H1 (cell line): ENCODE measurements around the gene MCF2L2. TPM values are rescaled to one million over a fixed set of nuclear protein-coding genes. Genes with fewer than 3 reads are reported as not detected.

ENCODE experiments used
- CTCF ChIA-PET: fragments of 300-600 bp; sonication (Branson Sonifier 250); formaldehyde crosslinking; loops from one replicate; lab custom pipeline; 2021; ENCODE audit not compliant: partially characterized antibody; lab: Charles Lee
- POLR2A ChIA-PET: fragments of 300-600 bp; sonication (Branson Sonifier 250); formaldehyde crosslinking; loops from one replicate; lab custom pipeline; 2021; ENCODE audit warnings: inconsistent platforms; ENCODE audit not compliant: partially characterized antibody; lab: Charles Lee
- DNase-seq, 2 experiments: peaks; one replicate each; pipeline versions ENCODE4 v3.0.0 to v3.0.0-alpha.2; 2010 to 2022; ENCODE audit warnings: low spot score in 2 of 2, low read depth in 1 of 2, mixed read lengths in 1 of 2
- FAIRE-seq: peaks from 2 replicates; lab custom pipeline; 2011; peaks lifted over from hg19 to GRCh38; lab: Jason Lieb, UNC
- H2AFZ ChIP-seq: 2 replicates; pipeline ENCODE4 v1.8.1; 2012; ENCODE audit warnings: low read length, inconsistent platforms
- H2AK5ac ChIP-seq: 2 replicates; pipeline ENCODE4 v1.6.1; 2013; ENCODE audit warnings: low read depth, low read length
- H2BK120ac ChIP-seq: replicated peaks from 2 replicates; pipeline ENCODE3; 2013; ENCODE audit warnings: low read depth, low read length, inconsistent platforms
- H2BK12ac ChIP-seq: 2 replicates; pipeline ENCODE4 v1.6.1; 2013; ENCODE audit warnings: low read depth, low read length
- H2BK15ac ChIP-seq: 2 replicates; pipeline ENCODE4 v1.6.1; 2013; ENCODE audit warnings: low read length
- H2BK20ac ChIP-seq: 2 replicates; pipeline ENCODE4 v1.6.1; 2013; ENCODE audit warnings: low read length
- H2BK5ac ChIP-seq: 2 replicates; pipeline ENCODE4 v1.6.1; 2013; ENCODE audit warnings: low read depth, low read length
- H3K14ac ChIP-seq: 2 replicates; pipeline ENCODE4 v1.6.1; 2013; ENCODE audit warnings: inconsistent platforms; ENCODE audit not compliant: insufficient read length
- H3K18ac ChIP-seq: 2 replicates; pipeline ENCODE4 v1.6.1; 2013; ENCODE audit warnings: low read length; ENCODE audit errors: extremely low read depth
- H3K23ac ChIP-seq: 2 replicates; pipeline ENCODE4 v1.6.1; 2013; ENCODE audit warnings: inconsistent platforms; ENCODE audit not compliant: insufficient read length
- H3K23me2 ChIP-seq: 2 replicates; pipeline ENCODE4 v1.6.1; 2013; ENCODE audit warnings: low read depth, low read length
- H3K27ac ChIP-seq: 2 replicates; pipeline ENCODE4 v1.6.1; 2011; ENCODE audit warnings: low read depth, low read length, inconsistent platforms
- H3K27me3 ChIP-seq, 4 experiments: replicated peaks in 1 of 4; 1 replicate in 1 of 4; 2 replicates in 3 of 4; pipeline versions ENCODE4 v1.6.1 to v1.8.1; 2011 to 2013; ENCODE audit warnings: low read length in 3 of 4, mild to moderate bottlenecking in 3 of 4, inconsistent platforms in 2 of 4, mixed read lengths in 2 of 4, moderate library complexity in 1 of 4; ENCODE audit not compliant: control insufficient read depth in 3 of 4, insufficient read depth in 3 of 4; ENCODE audit errors: extremely low read depth in 1 of 4
- H3K36me3 ChIP-seq, 4 experiments: 2 replicates each; pipeline versions ENCODE4 v1.6.1 to v1.8.1; 2011 to 2013; ENCODE audit warnings: mild to moderate bottlenecking in 4 of 4, low read length in 3 of 4, moderate library complexity in 2 of 4, control low read depth in 1 of 4, inconsistent platforms in 1 of 4; ENCODE audit not compliant: insufficient read depth in 4 of 4, control insufficient read depth in 2 of 4
- H3K4ac ChIP-seq: replicated peaks from 2 replicates; pipeline ENCODE3; 2013; ENCODE audit warnings: low read length, low read depth, mixed read lengths, inconsistent platforms; ENCODE audit not compliant: insufficient read length
- H3K4me1 ChIP-seq, 4 experiments: replicated peaks in 1 of 4; 1 replicate in 1 of 4; 2 replicates in 3 of 4; pipeline versions ENCODE4 v1.6.1 to v1.8.1; 2011 to 2013; ENCODE audit warnings: low read length in 3 of 4, inconsistent platforms in 2 of 4, mixed read lengths in 1 of 4; ENCODE audit not compliant: insufficient read depth in 4 of 4, control insufficient read depth in 3 of 4
- H3K4me2 ChIP-seq, 2 experiments: 2 replicates each; pipeline versions ENCODE4 v1.6.1 to v1.8.1; 2011 to 2013; ENCODE audit warnings: low read depth in 2 of 2, low read length in 2 of 2, control low read depth in 1 of 2, inconsistent platforms in 1 of 2, mild to moderate bottlenecking in 1 of 2; ENCODE audit not compliant: insufficient read depth in 1 of 2
- H3K4me3 ChIP-seq, 4 experiments: fragments of 200-600, 300-600 bp in 1 of 4; sonication (generic), shearing (Covaris generic), sonication (Bioruptor Twin) in 1 of 4; 2 replicates each; pipeline versions ENCODE4 v1.5.1 to v1.8.1; 2011 to 2016; ENCODE audit warnings: low read length in 4 of 4, low read depth in 3 of 4, control low read depth in 2 of 4, inconsistent platforms in 2 of 4, mild to moderate bottlenecking in 2 of 4, mixed read lengths in 1 of 4, moderate library complexity in 1 of 4; ENCODE audit not compliant: insufficient read depth in 2 of 4; ENCODE audit errors: extremely low read depth in 1 of 4
- H3K56ac ChIP-seq: replicated peaks from 2 replicates; pipeline ENCODE3; 2013; ENCODE audit warnings: low read depth, mild to moderate bottlenecking, mixed read lengths, low read length, inconsistent platforms; ENCODE audit not compliant: insufficient read length
- H3K79me1 ChIP-seq: 2 replicates; pipeline ENCODE4 v1.6.1; 2013; ENCODE audit warnings: low read depth, low read length, control low read depth
- H3K79me2 ChIP-seq, 2 experiments: 2 replicates each; pipeline versions ENCODE4 v1.6.1 to v1.8.1; 2012 to 2013; ENCODE audit warnings: low read length in 2 of 2, mild to moderate bottlenecking in 2 of 2, inconsistent platforms in 1 of 2; ENCODE audit not compliant: insufficient read depth in 2 of 2, control insufficient read depth in 1 of 2
- H3K9ac ChIP-seq, 4 experiments: replicated peaks in 1 of 4; 1 replicate in 1 of 4; 2 replicates in 3 of 4; pipeline versions ENCODE4 v1.6.1 to v1.8.1; 2011 to 2013; ENCODE audit warnings: low read depth in 3 of 4, low read length in 3 of 4, control low read depth in 2 of 4, mild to moderate bottlenecking in 2 of 4, moderate library complexity in 2 of 4, inconsistent platforms in 1 of 4; ENCODE audit errors: extremely low read depth in 1 of 4
- H3K9me3 ChIP-seq, 2 experiments: 2 replicates each; pipeline versions ENCODE4 v1.6.1 to v1.8.1; 2012 to 2013; ENCODE audit warnings: mild to moderate bottlenecking in 2 of 2, moderate library complexity in 2 of 2, control low read depth in 1 of 2, inconsistent platforms in 1 of 2, low read depth in 1 of 2, low read length in 1 of 2, mixed read lengths in 1 of 2; ENCODE audit not compliant: insufficient read depth in 2 of 2
- H4K20me1 ChIP-seq, 2 experiments: replicated peaks in 1 of 2; 2 replicates each; pipeline versions ENCODE3 to v1.8.1; 2011 to 2013; ENCODE audit warnings: inconsistent platforms in 2 of 2, low read length in 2 of 2, mild to moderate bottlenecking in 1 of 2; ENCODE audit not compliant: insufficient read depth in 2 of 2, control insufficient read depth in 1 of 2
- H4K5ac ChIP-seq: 2 replicates; pipeline ENCODE4 v1.6.1; 2013; ENCODE audit warnings: low read length, low read depth, mixed read lengths, inconsistent platforms; ENCODE audit not compliant: insufficient read length
- H4K8ac ChIP-seq: 2 replicates; pipeline ENCODE4 v1.8.0; 2013; ENCODE audit warnings: mild to moderate bottlenecking, moderate library complexity, low read length, inconsistent platforms; ENCODE audit not compliant: insufficient read depth; ENCODE audit errors: extremely low read depth
- H4K91ac ChIP-seq: replicated peaks from 2 replicates; pipeline ENCODE3; 2013; ENCODE audit warnings: low read length, mixed read lengths, inconsistent platforms; ENCODE audit not compliant: insufficient read length
- CEBPB ChIP-seq: IDR thresholded peaks from 2 replicates; pipeline ENCODE4 v1.6.1; 2012; ENCODE audit warnings: low read depth, low read length
- CTBP2 ChIP-seq: IDR thresholded peaks from 2 replicates; pipeline ENCODE4 v1.7.0; 2011; ENCODE audit warnings: borderline replicate concordance, mild to moderate bottlenecking, moderate library complexity, mixed read lengths, low read length; ENCODE audit not compliant: insufficient read depth, insufficient read length
- TEAD4 ChIP-seq: IDR thresholded peaks from 2 replicates; pipeline ENCODE4 v1.6.1; 2012; ENCODE audit warnings: low read depth, low read length, inconsistent platforms, mixed read lengths
- WGBS, 2 experiments: shearing (Covaris generic) in 1 of 2; methylation state at CpG; one replicate each; pipeline versions ENCODE4 v1.1.6 to v1.1.7; 2013 to 2015; ENCODE audit warnings: low lambda C conversion rate in 2 of 2, mixed read lengths in 2 of 2, inconsistent platforms in 1 of 2, low coverage in 1 of 2, missing lambda C conversion rate in 1 of 2; ENCODE audit not compliant: insufficient replicate concordance in 2 of 2, insufficient coverage in 1 of 2, insufficient read length in 1 of 2; ENCODE audit errors: extremely low coverage in 1 of 2, missing lambda C conversion rate in 1 of 2; 5-methylcytosine and 5-hydroxymethylcytosine counted together
- polyA plus RNA-seq, 7 experiments: library from polyadenylated mRNA; depleted of rRNA in 3 of 7; stranded (reverse) in 5 of 7; unstranded in 2 of 7; fragments of >200 nt in 5 of 7; fragments of 200-250 nt in 2 of 7; gene quantifications; 1 replicate in 5 of 7; 2 replicates in 1 of 7; 4 replicates in 1 of 7; pipeline versions ENCODE4 v1.2.1 to v1.2.3, GENCODE V29; 2011 to 2013; ENCODE audit warnings: missing spikeins in 2 of 7, mixed read lengths in 2 of 7
- total RNA-seq: library from RNA; stranded (reverse); fragmentation: NEBNext Ultra II Directional; extraction: Animal tissue kit (Norgen Biotek cat#: 25700); gene quantifications from 2 replicates; pipeline ENCODE4 v1.2.1, GENCODE V29; 2021

Gene MCF2L2
- total and polyA plus RNA-seq, 2 of the 8 experiments (the other 6 are each of a cell fraction or from before 2014, with no cell fraction given): 4.1 to 13.7 TPM

GRCh38 chr3:183163563-183163962 is 264.9 kb downstream of the MCF2L2 start:
- Histone ChIP-seq H3K79me1 (no peaks in the 10 kb centered on the region), H4K20me1 (peaks cover 0 to 3% of the 10 kb centered on the region in 2 experiments), H2BK120ac (no peak overlapping the region), H3K27ac (no peak overlapping the region), H3K23ac (no peak overlapping the region), H2BK5ac (no peak overlapping the region), H4K8ac (no peak overlapping the region), H2AK5ac (no peak overlapping the region), H3K9me3 (no peaks in the 10 kb centered on the region), H2BK12ac (no peak overlapping the region), H3K4me1 (peaks cover 0 to 8% (median 2%) of the 10 kb centered on the region in 4 experiments; a peak in 2 of 7 replicates), H2AFZ (no peak overlapping the region), H4K91ac (no peak overlapping the region), H3K4me3 (no peak overlapping the region), H3K56ac (no peak overlapping the region), H3K18ac (no peak overlapping the region), H3K4ac (no peak overlapping the region), H3K14ac (no peak overlapping the region), H3K27me3 (peaks cover 3 to 26% (median 21%) of the 10 kb centered on the region in 4 experiments), H4K5ac (no peak overlapping the region), H3K23me2 (peaks cover 6% of the 10 kb centered on the region; the same call in 1 of the 2 replicates), H3K4me2 (no peak overlapping the region), H2BK20ac (no peak overlapping the region), H3K79me2 (no peaks in the 10 kb centered on the region), H3K36me3 (no peaks in the 10 kb centered on the region), H2BK15ac (no peak overlapping the region), H3K9ac (no peak overlapping the region)
- DNase-seq (no peak), FAIRE-seq (no peak)
- ChIA-PET CTCF (interaction anchor here (1.0 to 3.5 kb wide), 3 partner anchors 16 to 254 kb away, joined by 3 to 16 read pairs (median 7); no protein-coding TSS in a partner anchor), POLR2A (interaction anchor here (1.0 to 1.4 kb wide), 2 partner anchors 92 to 265 kb away, joined by 3 read pairs; partner anchors contain the start of gene MCF2L2)
- TF ChIP-seq TEAD4: no peak
- no peak for TF ChIP-seq CTBP2
- TF ChIP-seq CEBPB: no peak
- 91% methylated on average over 25 of the region's 25 CpGs; no CpG with 5 or more reads in 1 of the 2 experiments for WGBS, 2 experiments
